ENCODE measurements around the gene VPS51.

DNA sequence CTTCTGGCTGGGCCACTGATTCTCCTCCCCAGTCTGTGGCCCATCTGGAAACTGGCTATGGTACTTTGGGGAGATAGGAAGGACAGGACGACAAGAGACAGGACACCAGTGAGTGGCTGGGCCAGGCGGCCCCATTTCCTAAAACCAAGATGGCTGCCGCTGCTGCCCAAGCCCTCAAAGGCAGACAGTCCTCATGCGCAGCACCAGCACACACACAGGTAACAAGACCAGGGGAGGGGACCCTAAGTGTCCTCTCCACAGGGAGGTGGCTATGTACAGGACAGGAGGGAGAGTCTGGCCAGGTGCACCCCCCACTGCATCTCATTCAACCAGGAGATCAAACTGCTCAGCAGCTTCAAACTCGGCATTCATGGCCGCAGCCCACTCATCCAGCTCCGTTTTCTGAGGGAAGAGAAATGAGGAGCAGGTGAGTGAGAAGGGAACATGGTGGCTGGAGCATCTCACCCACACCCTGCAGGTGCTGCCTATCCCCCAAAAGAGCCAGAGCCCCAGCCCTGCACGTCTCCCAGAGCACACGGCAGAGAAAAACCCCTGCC, 17.1 kb upstream of the VPS51 start:
- TF ChIP-seq, protein P1, sequence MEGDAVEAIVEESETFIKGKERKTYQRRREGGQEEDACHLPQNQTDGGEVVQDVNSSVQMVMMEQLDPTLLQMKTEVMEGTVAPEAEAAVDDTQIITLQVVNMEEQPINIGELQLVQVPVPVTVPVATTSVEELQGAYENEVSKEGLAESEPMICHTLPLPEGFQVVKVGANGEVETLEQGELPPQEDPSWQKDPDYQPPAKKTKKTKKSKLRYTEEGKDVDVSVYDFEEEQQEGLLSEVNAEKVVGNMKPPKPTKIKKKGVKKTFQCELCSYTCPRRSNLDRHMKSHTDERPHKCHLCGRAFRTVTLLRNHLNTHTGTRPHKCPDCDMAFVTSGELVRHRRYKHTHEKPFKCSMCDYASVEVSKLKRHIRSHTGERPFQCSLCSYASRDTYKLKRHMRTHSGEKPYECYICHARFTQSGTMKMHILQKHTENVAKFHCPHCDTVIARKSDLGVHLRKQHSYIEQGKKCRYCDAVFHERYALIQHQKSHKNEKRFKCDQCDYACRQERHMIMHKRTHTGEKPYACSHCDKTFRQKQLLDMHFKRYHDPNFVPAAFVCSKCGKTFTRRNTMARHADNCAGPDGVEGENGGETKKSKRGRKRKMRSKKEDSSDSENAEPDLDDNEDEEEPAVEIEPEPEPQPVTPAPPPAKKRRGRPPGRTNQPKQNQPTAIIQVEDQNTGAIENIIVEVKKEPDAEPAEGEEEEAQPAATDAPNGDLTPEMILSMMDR (IDR thresholded peaks at IDR 0.05), result no peak
- no peak for TF ChIP-seq POLR2A (IDR thresholded peaks at IDR 0.05)

All from esophagus squamous epithelium (tissue), 4 donors.